ENCODE measurements around the gene TBC1D2. TPM values are rescaled to one million over a fixed set of nuclear protein-coding genes. Genes with fewer than 3 reads are reported as not detected.
A peak's percentile ranks its signal among the peaks of the same experiment; 100 is the strongest.
"Not testable (repeated sequence)": the region's sequence is repeated elsewhere in the genome, so short reads cannot be mapped to it uniquely, and the experiment has no call there.

Gene TBC1D2
- total RNA-seq, 1 donor from 2014 or later: 1.4 TPM

GRCh38 chr9:98275159-98275558 is 19.7 kb upstream of the TBC1D2 start:
- DNase-seq (ENCODE audit: low read depth in 2 of 2): no peak

GRCh38 chr9:98272083-98272482 is 16.6 kb upstream of the TBC1D2 start:
- DNase-seq (ENCODE audit: low read depth in 2 of 2): no peak

GRCh38 chr9:98271479-98271878 is 16.0 kb upstream of the TBC1D2 start:
- no peak for DNase-seq (ENCODE audit: low read depth in 2 of 2)

- not testable (repeated sequence) for DNase-seq (ENCODE audit: low read depth in 2 of 2)
These were observed 14.8 kb upstream of the TBC1D2 start for GRCh38 chr9:98270284-98270683.

- DNase-seq (ENCODE audit: low read depth in 2 of 2): not testable (repeated sequence)
These were observed 14.2 kb upstream of the TBC1D2 start for GRCh38 chr9:98269652-98270051.

- DNase-seq (ENCODE audit: low read depth in 2 of 2): not testable (repeated sequence)
These were observed 12.1 kb upstream of the TBC1D2 start for GRCh38 chr9:98267556-98267955.

- no peak for DNase-seq (ENCODE audit: low read depth in 2 of 2)
These were observed 9.1 kb upstream of the TBC1D2 start for GRCh38 chr9:98264516-98264915.

- DNase-seq (ENCODE audit: low read depth in 2 of 2): peak; percentile 67 to 80
These were observed 8.3 kb upstream of the TBC1D2 start for GRCh38 chr9:98263482-98264357.

- DNase-seq (ENCODE audit: low read depth in 2 of 2): no peak
These were observed 7.6 kb upstream of the TBC1D2 start for GRCh38 chr9:98263080-98263479.

GRCh38 chr9:98262056-98262455 is 6.6 kb upstream of the TBC1D2 start:
- DNase-seq (ENCODE audit: low read depth in 2 of 2): no peak

GRCh38 chr9:98260635-98261034 is 5.2 kb upstream of the TBC1D2 start:
- no peak for DNase-seq (ENCODE audit: low read depth in 2 of 2)

- DNase-seq (ENCODE audit: low read depth in 2 of 2): no peak
These were observed 4.3 kb upstream of the TBC1D2 start for GRCh38 chr9:98259791-98260190.

GRCh38 chr9:98256756-98257155 is 1.3 kb upstream of the TBC1D2 start:
- no peak for DNase-seq (ENCODE audit: low read depth in 2 of 2)

- peak in 1 of 2 donors; percentile 55 for DNase-seq (ENCODE audit: low read depth in 2 of 2)
These were observed 330 bp downstream of the TBC1D2 start for GRCh38 chr9:98255061-98255577.

GRCh38 chr9:98254228-98255060 is 1.0 kb downstream of the TBC1D2 start:
- no peak for DNase-seq (ENCODE audit: low read depth in 2 of 2)

GRCh38 chr9:98253565-98253964 is 1.9 kb downstream of the TBC1D2 start:
- DNase-seq (ENCODE audit: low read depth in 2 of 2): no peak

GRCh38 chr9:98251551-98251950 is 3.9 kb downstream of the TBC1D2 start:
- peak in 1 of 2 donors; percentile 59 for DNase-seq (ENCODE audit: low read depth in 2 of 2)

- no peak for DNase-seq (ENCODE audit: low read depth in 2 of 2)
These were observed 5.7 kb downstream of the TBC1D2 start for GRCh38 chr9:98249771-98250170.

- DNase-seq (ENCODE audit: low read depth in 2 of 2): peak in 1 of 2 donors; percentile 79
These were observed 6.5 kb downstream of the TBC1D2 start for GRCh38 chr9:98248737-98249474.

- no peak for DNase-seq (ENCODE audit: low read depth in 2 of 2)
These were observed 7.4 kb downstream of the TBC1D2 start for GRCh38 chr9:98247831-98248657.

- DNase-seq (ENCODE audit: low read depth in 2 of 2): no peak
These were observed 13.0 kb downstream of the TBC1D2 start for GRCh38 chr9:98242426-98242825.
